Astrocyte (in vitro differentiated cells and primary cell): ENCODE measurements around the gene OR13C9.

ENCODE experiments used
- CTCF ChIP-seq: IDR thresholded peaks from 2 replicates; pipeline ENCODE4 v1.5.1; 2011; ENCODE audit warnings: low read depth, mild to moderate bottlenecking, inconsistent platforms, low read length, moderate library complexity; ENCODE audit not compliant: insufficient read depth
- EZH2 ChIP-seq: IDR thresholded peaks from 2 replicates; pipeline ENCODE4 v1.6.1; 2012; ENCODE audit warnings: mild to moderate bottlenecking, low read length, inconsistent platforms; ENCODE audit not compliant: insufficient read depth

DNA sequence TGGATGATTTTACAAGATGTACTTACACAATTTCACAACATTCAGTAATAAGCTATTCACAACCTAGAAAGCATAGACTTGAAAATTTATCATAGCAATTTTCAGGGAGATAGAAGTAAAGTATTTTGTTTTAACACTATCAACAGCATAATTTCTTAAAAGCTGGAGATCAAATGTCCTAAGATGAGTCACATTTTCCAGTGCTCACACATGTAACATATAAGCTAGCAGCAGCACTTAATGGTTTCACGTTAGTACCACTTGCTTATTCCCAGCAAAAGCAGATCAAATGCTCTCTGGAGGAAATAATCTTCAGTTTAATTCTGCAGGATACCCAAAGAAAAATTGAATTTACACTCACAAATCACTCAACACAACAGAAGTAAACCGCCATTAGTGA is 42.5 kb downstream of the OR13C9 start:
- TF ChIP-seq CTCF, result no peak
- TF ChIP-seq EZH2, result no peak
